ENCODE measurements around the gene MRM3.
"Not testable (repeated sequence)": the region's sequence is repeated elsewhere in the genome, so short reads cannot be mapped to it uniquely, and the experiment has no call there.

MRM3 gene

GRCh38 chr17:797236-797840, 15.2 kb downstream of the MRM3 start:
- DNase-seq: no peak

DNA sequence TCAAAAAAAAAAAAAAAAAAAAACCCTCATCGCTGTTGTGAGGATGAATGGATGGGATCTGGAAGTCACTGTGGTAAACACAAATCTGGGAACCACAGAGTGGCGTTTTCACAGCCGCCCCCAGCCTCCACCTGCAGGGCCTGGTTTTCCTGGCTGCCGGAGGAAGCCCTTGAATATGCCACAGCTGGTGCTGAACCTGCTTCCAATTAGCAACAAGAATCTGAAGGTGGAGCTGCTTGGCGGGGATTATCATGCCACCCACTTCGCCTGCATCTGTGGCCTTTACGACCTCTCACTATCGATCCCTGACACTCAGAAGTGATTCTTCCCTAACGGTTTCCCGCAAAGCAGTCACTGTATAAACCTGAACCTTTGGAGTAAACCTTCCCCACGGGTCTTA, 16.1 kb downstream of the MRM3 start:
- DNase-seq: no peak

GRCh38 chr17:799261-799660, 17.1 kb downstream of the MRM3 start:
- DNase-seq: no peak

DNA sequence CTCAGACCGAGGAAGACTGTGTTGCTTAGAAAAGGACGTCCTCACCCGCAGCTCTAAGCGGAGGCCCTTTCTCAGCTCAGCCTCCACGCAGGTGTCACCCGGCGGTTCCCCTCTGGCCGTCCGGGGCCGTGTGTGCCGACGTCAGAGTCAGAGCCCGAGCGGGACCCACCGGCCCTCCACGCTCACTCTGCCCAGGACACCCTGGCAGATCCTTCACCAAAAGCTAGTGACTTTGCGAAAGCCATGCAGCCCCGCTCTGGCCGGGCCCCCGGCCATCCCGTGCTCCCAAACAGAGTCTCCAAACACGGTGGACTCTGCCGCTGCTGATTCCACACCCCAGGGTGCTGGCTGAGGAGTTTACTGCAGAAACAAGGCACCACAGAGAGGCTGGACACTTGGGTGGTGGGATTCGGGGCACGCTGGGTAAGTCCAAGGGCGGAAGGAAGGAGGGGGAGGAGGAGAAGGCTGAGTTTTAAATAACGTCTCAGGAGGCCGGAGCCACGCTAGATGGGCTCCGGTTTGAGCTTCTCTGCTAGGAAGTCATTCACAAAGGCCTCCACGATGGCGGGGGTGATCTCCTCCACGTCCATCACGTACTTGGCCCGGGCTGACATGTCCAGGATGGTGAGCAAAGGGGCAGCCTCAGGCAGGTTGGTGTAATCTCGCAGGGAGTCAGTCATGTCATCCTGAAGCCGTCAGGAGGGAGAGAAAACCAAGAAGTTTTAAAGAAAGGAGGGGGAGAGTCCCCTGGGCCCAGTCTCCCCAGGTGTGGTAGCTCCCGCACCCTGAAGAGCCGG, 18.5 kb downstream of the MRM3 start:
- no peak for DNase-seq

DNA sequence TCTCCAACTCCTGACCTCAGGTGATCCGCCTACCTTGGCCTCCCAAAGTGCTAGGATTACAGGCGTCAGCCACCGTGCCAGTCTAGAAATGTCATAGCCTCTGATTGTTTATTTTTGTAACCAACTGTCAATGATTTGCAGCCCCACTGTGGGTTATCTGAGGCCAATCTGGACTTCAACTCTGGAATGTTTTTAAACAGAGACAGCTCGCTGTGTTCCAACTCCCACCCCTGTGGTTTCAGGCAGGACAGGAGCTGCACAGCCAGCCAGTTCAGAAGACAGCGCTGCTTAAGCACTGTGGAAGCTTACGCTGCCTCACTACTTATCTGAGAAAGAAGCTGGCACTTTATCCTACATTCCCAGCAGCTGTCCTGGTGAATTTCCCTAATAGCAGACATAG, 19.5 kb downstream of the MRM3 start:
- DNase-seq: no peak

- no peak for DNase-seq
Observed at GRCh38 chr17:802481-802880, 20.3 kb downstream of the MRM3 start.

DNA sequence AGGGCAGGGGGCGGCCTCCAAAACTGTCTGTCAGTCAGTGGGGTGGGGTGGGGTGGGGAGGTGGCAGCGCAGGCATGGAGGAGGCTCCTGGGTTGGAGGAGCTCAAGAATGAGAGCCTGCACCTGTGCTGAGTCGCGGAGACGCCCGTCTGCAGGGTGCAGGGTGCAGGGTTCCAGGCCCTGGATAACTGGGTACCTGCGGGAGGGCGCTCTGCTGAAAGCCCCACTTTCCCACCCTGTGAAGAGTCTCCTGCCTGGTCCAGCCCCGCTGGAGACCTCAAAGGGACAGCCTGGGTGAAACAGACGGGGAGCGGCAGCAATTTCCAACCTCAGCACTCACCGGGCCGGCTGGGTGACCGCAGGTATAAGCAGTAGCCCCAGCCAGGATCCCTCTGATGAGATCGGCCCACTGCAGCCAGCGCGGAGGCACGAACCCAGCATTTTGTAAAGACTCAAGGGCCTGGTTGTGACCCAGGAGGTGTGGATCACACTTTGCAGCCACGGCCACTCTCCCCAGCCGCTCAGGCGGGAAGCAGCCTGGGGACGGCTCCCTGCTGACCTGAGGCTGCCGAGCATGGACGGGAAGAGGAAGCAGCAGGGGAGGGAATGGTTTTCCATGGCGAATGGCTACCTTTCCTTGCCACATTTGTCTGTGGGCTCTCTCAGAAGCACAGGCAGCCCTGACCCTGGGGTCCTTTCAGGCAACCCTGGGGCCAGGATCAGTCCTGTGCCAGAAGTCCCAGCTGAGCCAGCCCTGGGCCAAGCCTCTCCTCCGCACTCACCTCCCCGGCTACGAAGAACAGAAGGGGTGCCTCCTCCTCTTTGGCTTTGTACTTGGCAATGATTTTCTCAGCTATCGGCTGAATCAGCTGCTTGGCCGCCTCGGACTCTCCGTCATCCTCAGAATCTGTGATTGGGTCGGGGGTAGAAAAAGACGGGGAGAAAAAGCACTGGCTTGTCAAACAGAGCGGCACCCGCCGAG, 21.0 kb downstream of the MRM3 start:
- no peak for DNase-seq

DNA sequence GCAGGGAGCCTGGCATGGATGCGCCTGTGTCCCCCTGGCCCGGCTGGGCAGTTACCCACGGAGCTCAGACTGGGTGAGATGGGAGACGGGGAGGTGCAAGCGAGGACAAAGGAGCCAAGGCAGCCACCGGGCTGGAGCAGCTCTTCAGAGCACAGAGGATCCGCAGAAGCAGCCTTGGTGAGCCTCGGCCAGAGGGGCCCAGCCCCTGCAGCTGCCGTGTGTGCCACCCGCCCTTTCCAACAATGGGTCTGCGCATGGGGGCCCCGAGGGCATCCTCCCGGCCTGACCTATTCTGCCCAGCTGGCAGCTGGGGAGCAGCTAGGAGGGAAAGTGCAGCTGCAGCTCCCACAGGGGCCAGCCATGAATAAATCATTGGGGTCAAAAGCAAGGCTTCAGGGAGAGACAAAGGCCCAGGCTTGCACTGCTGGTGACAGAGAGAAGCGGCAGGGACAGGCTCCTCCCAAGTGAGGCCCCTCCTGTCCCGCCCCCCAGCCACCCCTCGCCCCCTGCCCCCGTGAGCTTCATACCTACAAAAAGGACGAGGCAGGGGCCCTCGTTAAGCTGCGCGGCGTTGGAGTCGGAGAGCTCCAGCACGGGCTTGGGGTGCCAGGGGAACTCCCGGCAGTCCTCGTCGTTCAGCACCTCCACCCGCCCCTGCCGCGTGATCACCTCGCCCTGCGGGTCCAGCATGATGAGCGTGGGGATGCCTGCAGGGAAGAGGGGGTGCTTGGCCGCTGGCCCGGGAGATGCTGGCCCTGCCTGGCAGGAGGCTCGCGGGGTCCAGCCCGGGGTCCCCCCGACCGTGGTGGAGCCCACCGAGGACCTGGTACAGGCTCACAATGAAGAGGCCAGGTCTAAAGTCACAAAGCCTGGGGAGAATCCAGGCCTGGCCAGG, 22.6 kb downstream of the MRM3 start:
- no peak for DNase-seq

DNA sequence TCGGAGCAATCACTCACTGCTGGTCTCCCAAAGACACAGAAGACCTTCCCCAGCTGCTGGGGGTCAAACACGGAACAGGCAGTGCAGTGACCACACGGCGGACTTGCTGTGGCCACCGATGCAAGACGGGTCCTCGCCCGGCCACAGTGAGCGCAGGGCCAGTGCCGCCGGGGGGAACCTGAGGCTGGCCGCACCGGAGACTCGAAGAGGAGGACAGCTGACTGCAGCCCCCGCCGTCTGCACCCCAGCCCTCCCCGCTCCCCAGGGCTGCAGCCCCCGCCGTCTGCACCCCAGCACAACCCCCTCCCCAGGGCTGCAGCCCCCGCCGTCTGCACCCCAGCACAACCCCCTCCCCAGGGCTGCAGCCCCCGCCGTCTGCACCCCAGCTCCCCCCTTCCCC, 23.7 kb downstream of the MRM3 start:
- not testable (repeated sequence) for DNase-seq

- DNase-seq: no peak
Observed at GRCh38 chr17:806346-806745, 24.2 kb downstream of the MRM3 start.

DNA sequence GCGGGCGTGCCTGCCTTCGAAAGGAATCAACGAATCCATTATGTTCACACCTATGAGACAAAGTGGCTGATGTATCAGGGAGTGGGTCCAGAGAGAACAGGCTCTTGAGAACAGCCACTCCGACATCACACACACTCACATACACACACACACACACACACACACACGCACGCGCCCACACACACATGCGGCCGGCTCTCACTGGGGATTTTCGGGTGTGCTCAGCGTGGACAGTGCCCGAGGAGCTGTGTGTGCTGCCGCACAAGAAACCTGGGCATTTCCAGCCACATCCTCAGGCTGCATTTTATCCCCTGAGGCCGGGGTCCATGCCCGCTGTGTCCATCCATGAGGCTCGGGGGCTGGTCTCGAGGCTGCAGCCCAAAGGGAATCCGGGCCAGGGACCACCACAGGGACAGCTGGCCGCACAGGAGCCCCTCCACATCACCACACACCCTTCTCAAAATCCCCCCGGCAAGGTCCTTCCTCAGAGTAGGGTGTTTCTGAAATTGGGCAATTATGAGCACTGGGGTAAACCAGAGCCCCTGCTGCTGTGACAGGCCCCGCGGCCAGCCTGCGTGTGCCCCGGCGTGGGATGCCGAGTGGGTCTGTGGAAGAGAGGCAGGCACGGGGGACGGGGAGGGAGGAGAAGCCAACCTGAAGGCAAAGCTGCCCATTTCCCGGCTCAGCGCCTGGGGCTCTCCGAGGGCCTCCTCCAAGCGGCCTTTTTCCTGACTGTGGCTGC, 24.8 kb downstream of the MRM3 start:
- no peak for DNase-seq

- DNase-seq: no peak
Observed at GRCh38 chr17:807523-808294, 25.6 kb downstream of the MRM3 start.

- DNase-seq: no peak
Observed at GRCh38 chr17:811051-811784, 29.1 kb downstream of the MRM3 start.

DNA sequence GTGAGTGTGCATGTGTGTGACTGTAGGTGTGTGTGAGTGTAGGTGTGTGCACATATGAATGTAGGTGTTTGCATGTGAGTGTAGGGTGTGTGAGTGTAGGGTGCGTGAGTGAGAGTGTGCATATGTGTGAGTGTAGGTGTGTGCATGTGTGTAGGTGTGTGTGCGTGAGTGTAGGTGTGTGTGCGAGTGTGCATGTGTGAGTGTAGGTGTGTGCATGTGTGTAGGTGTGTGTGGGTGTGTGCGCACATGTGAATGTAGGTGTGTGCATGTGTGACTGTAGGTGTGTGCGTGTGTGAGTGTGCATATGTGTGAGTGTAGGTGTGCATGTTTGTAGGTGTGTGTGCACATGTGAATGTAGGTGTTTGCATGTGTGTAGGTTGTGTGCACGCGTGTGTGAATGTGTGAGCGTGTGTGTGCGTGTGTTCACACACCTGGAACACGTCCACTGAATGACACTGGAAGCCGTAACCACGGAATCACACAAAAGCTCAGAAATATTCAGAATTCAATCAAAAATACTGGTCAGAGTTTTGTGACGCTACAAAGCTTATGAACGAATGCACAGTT, 30.6 kb downstream of the MRM3 start:
- DNase-seq: no peak

DNA sequence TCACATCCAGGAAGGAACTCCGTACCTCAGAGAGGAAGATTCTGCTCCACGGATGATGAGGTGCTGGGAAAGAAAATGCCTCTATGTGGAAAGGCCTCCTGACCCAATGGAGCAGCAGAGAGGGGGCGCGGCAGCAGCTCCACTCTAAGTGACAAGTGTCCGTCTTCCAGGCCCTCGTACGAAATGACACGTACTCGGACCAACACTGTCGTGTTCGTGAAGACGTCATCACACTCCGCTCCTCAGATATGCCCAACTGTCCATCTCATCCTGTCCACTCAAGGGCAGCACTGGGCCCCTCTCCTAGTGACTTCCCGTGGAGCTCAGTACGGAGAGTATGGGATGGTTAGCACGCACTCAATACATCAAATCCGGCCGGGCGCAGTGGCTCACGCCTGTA, 32.2 kb downstream of the MRM3 start:
- DNase-seq: no peak

DNA sequence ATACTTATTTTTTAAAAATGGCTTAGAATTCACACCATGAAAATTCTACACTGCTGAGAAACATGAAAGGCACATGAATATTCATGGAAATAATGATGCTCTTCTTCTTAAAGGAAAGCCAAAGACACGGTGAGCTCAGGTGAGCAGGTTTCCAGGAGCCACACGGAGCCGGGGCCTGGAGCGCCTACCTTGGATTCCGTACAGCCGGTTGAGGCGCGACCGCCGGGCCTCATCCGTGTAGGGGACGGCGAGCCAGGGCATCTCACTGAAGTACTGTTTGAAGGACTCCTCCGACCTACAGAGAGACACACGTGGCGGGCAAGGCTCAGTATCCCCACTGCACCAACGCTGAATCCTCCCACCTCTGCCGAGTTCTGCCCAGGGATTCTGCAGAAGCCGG, 37.1 kb downstream of the MRM3 start:
- DNase-seq: no peak

- DNase-seq: no peak
Observed at GRCh38 chr17:823501-823902, 41.3 kb downstream of the MRM3 start.

- DNase-seq: no peak
Observed at GRCh38 chr17:824378-824777, 42.2 kb downstream of the MRM3 start.

GRCh38 chr17:825216-825615, 43.1 kb downstream of the MRM3 start:
- no peak for DNase-seq

- no peak for DNase-seq
Observed at GRCh38 chr17:826778-827177, 44.6 kb downstream of the MRM3 start.

All from activated CD4-positive, CD25-positive, alpha-beta regulatory T cell (primary cell).